OCI-LY7 (cell line): Measurements from ENCODE around the gene SAA4. TPM values are rescaled to one million over a fixed set of nuclear protein-coding genes. Genes with fewer than 3 reads are reported as not detected.
"Not testable (repeated sequence)": the region's sequence is repeated elsewhere in the genome, so short reads cannot be mapped to it uniquely, and the experiment has no call there.

ENCODE experiments used
- BruUV-seq: library from RNA; stranded (reverse); fragments of 400-500 nt; replicated peaks from 2 replicates; lab custom pipeline; 2021; lab: Mats Ljungman, UMichigan
- CTCF ChIA-PET: fragments of 300-600 bp; sonication (Branson Sonifier 250); formaldehyde crosslinking; loops from one replicate; lab custom pipeline; 2022; ENCODE audit warnings: antibody characterized with exemption; ENCODE audit not compliant: unreplicated experiment; lab: Charles Lee
- POLR2A ChIA-PET: fragments of 300-600 bp; sonication (Branson Sonifier 250); formaldehyde crosslinking; loops from one replicate; lab custom pipeline; 2022; ENCODE audit warnings: antibody characterized with exemption; lab: Charles Lee
- DNase-seq: peaks from one replicate; pipeline ENCODE4 v3.0.0-alpha.2; 2015; ENCODE audit warnings: low spot score
- H2AFZ ChIP-seq: fragments of 200-600 bp; sonication (generic), shearing (Covaris generic); 2 replicates; pipeline ENCODE4 v1.6.1; 2014; ENCODE audit warnings: mild to moderate bottlenecking, antibody characterized with exemption, low read length, moderate library complexity
- H3K27ac ChIP-seq: fragments of 200-600 bp; sonication (generic); 2 replicates; pipeline ENCODE4 v1.5.1; 2014; ENCODE audit warnings: mixed run types, low read depth, mild to moderate bottlenecking, moderate library complexity, low read length, inconsistent platforms; ENCODE audit not compliant: poor library complexity, severe bottlenecking
- H3K36me3 ChIP-seq: fragments of 200-600 bp; sonication (generic); 2 replicates; pipeline ENCODE4 v1.6.1; 2014; ENCODE audit warnings: mild to moderate bottlenecking, antibody characterized with exemption, low read length, moderate library complexity, mixed read lengths; ENCODE audit not compliant: insufficient read depth
- H3K4me1 ChIP-seq: fragments of 200-600 bp; sonication (generic); 2 replicates; pipeline ENCODE4 v1.5.1; 2014; ENCODE audit warnings: mild to moderate bottlenecking, low read length; ENCODE audit not compliant: insufficient read depth, poor library complexity, severe bottlenecking
- H3K4me2 ChIP-seq: fragments of 200-600 bp; sonication (generic); 2 replicates; pipeline ENCODE4 v1.6.1; 2014; ENCODE audit warnings: mild to moderate bottlenecking, low read length
- H3K4me3 ChIP-seq: fragments of 200-600 bp; sonication (generic); 2 replicates; pipeline ENCODE4 v1.5.1; 2014; ENCODE audit warnings: mild to moderate bottlenecking, low read depth, low read length; ENCODE audit not compliant: poor library complexity, severe bottlenecking
- H3K79me2 ChIP-seq: fragments of 200-600 bp; sonication (generic); 2 replicates; pipeline ENCODE4 v1.6.1; 2016; ENCODE audit warnings: low read depth, mild to moderate bottlenecking, low read length, moderate library complexity, mixed read lengths; ENCODE audit not compliant: insufficient read depth
- H3K9me2 ChIP-seq: fragments of 200-600 bp; sonication (generic); 2 replicates; pipeline ENCODE4 v1.6.1; 2016; ENCODE audit warnings: mild to moderate bottlenecking, low read length, mixed read lengths; ENCODE audit not compliant: insufficient read depth
- H3K9me3 ChIP-seq: fragments of 200-600 bp; sonication (generic); 2 replicates; pipeline ENCODE4 v1.6.1; 2014; ENCODE audit warnings: mild to moderate bottlenecking, mixed run types, low read length, mixed read lengths
- H4K20me1 ChIP-seq: fragments of 200-600 bp; sonication (generic); 2 replicates; pipeline ENCODE4 v1.6.1; 2014; ENCODE audit warnings: mild to moderate bottlenecking, antibody characterized with exemption, low read length, moderate library complexity, mixed read lengths; ENCODE audit not compliant: insufficient read depth
- CTCF ChIP-seq: fragments of 200-600 bp; sonication (generic); conservative IDR thresholded peaks from 2 replicates; pipeline ENCODE4 v1.5.1; 2014; ENCODE audit warnings: mild to moderate bottlenecking, antibody characterized with exemption, low read length, moderate library complexity, mixed read lengths
- EZH2phosphoT487 ChIP-seq: fragments of 200-600 bp; sonication (generic); IDR thresholded peaks from 2 replicates; pipeline ENCODE4 v1.6.1; 2018; ENCODE audit warnings: low read depth, borderline replicate concordance, mild to moderate bottlenecking, mixed run types, antibody characterized with exemption, low read length, moderate library complexity, mixed read lengths
- intact Hi-C: fragments of 100-400 bp; cut with micrococcal nuclease; formaldehyde crosslinking; loops from one replicate; pipeline ENCODE4 v1.10.0; 2022; ENCODE audit not compliant: unreplicated experiment
- total RNA-seq, 2 experiments: library from RNA; depleted of rRNA in 1 of 2; stranded (reverse); fragments of >200 nt in 1 of 2; shearing (Covaris generic) in 1 of 2; gene quantifications; 2 replicates each; pipeline ENCODE4 v1.2.3, GENCODE V29; 2014 to 2022

Gene SAA4
- total RNA-seq, 2 experiments from 2014 or later, result not detected

GRCh38 chr11:18253233-18253632, 16.6 kb upstream of the SAA4 start:
- ChIA-PET POLR2A (interaction anchor here (2.0 kb wide), 1 partner anchor 11 kb away, joined by 7 read pairs; no protein-coding TSS in a partner anchor), CTCF (no interaction called here)
- TF ChIP-seq CTCF (no peak), EZH2phosphoT487 (no peak)
- no TSS peak for BruUV-seq
- Histone ChIP-seq H3K36me3 (no peaks in the 10 kb centered on the region), H3K4me1 (no peaks in the 10 kb centered on the region), H3K9me3 (no peaks in the 10 kb centered on the region), H3K4me2 (no peak overlapping the region), H3K9me2 (no peaks in the 10 kb centered on the region), H3K27ac (no peak overlapping the region), H2AFZ (no peak overlapping the region), H3K79me2 (no peaks in the 10 kb centered on the region), H4K20me1 (no peaks in the 10 kb centered on the region), H3K4me3 (no peak overlapping the region)
- no peak for DNase-seq
- intact Hi-C loops, result no loop called here

DNA sequence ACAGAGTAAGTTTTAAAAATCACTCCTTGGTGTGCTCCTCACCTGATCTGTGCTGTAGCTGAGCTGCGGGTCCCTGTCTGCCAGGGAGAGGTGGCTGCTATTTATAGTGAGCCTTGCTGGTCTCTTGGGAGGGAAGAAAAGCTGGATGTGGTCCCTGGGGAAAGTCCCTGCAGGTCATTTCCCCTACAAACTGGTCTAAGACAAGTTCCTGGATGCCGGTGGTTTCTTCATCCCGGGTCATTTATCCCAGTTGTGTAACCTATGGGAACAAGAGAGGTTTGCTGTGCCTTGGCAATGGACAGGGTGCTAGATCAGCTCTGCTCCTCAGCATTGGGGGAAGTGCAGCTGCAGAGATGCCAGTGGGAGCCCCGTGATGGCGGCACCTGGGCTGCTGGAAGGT, 12.0 kb upstream of the SAA4 start, which contains the start of gene SAA2:
Gene SAA2, minus strand, starts transcription at position 108 of the 400 bp plus-strand sequence. CDS start 657 bp downstream, outside the sequence.
- BruUV-seq, result no TSS peak
- Histone ChIP-seq H3K4me1 (peaks cover 21% of the 10 kb centered on the region), H4K20me1 (no peaks in the 10 kb centered on the region), H3K27ac (no peak within 1 kb of the TSS), H3K36me3 (no peaks in the 10 kb centered on the region), H3K79me2 (no peaks in the 10 kb centered on the region), H3K9me3 (peaks cover 7% of the 10 kb centered on the region; the same call in 1 of the 2 replicates), H3K4me2 (no peak within 1 kb of the TSS), H2AFZ (no peak within 1 kb of the TSS), H3K9me2 (no peaks in the 10 kb centered on the region), H3K4me3 (no peak within 1 kb of the TSS)
- ChIA-PET CTCF (interaction anchor here (0.6 kb wide), 1 partner anchor 726 kb away, joined by 3 read pairs; no protein-coding TSS in a partner anchor), POLR2A (no interaction called here)
- intact Hi-C loops, result no loop called here
- TF ChIP-seq CTCF (no peak), EZH2phosphoT487 (no peak)
- DNase-seq, result no peak

- CTCF ChIA-PET, H3K4me2 ChIP-seq, H3K36me3 ChIP-seq, BruUV-seq, H2AFZ ChIP-seq, H3K4me3 ChIP-seq, DNase-seq, POLR2A ChIA-PET, H3K79me2 ChIP-seq, H3K27ac ChIP-seq, intact Hi-C loops, H4K20me1 ChIP-seq, H3K9me2 ChIP-seq: not testable (repeated sequence)
- peaks cover 13% of the 10 kb centered on the region; the same call in 1 of the 2 replicates for H3K9me3 ChIP-seq
- peaks cover 21% of the 10 kb centered on the region for H3K4me1 ChIP-seq
Measured at GRCh38 chr11:18247191-18247581, 10.6 kb upstream of the SAA4 start.

DNA sequence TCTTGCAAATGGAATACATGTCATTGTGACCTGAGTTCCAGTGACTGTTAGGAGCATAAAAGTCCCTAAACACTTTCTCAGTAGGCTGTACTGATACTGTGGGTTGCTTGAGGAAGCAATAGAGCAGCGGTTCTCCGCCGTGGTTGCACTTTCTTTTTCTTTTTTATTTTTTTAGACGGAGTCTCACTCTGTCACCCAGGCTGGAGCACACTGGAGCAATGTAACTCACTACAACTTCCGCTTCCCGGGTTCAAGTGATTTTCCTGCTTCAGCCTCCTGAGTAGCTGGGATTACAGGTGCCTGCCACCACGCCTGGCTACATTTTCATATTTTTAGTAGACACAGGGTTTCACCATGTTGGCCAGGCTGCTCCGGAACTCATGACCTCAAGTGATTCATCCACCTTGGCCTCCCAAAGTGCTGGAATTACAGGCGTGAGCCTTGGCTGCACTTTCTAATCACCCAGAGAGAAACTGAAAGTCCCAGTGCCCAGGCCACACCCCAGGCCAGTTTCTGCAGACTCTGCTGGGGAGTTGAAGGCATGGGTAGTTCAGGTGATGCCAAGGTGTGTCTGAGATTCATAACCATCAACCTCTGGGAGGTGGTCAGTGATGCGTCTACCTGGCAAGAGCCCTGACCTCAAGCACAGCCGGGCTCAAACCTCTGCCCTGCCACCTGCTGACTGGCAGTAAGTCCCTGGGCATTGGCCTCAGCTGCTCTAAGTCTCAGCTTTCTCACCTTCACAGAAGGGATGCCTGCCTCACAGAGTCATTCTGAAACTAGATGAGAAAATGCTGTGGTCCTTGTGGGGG, 10.0 kb upstream of the SAA4 start:
- H3K4me3 ChIP-seq, DNase-seq, H3K79me2 ChIP-seq, H3K9me2 ChIP-seq, H4K20me1 ChIP-seq, H3K36me3 ChIP-seq, H3K27ac ChIP-seq, BruUV-seq, CTCF ChIA-PET, intact Hi-C loops: not testable (repeated sequence)
- POLR2A ChIA-PET, result interaction anchor here (0.6 kb wide), 1 partner anchor 141 kb away, joined by 3 read pairs; no protein-coding TSS in a partner anchor
- Histone ChIP-seq H3K9me3 (peaks cover 13% of the 10 kb centered on the region; the same call in 1 of the 2 replicates), H3K4me1 (peaks cover 21% of the 10 kb centered on the region), H3K4me2 (peak overlapping the region; percentile 24; the same call in 1 of the 2 replicates), H2AFZ (peak overlapping the region; percentile 67; the same call in 1 of the 2 replicates)
